GM12864 (cell line): Measurements from ENCODE around the gene APP.

Experiments
- DNase-seq: peaks from one replicate; pipeline ENCODE4 v3.0.0-alpha.2; 2011; ENCODE audit warnings: low read depth
- H3K4me3 ChIP-seq: 2 replicates; pipeline ENCODE4 v1.5.1; 2011; ENCODE audit warnings: mild to moderate bottlenecking, low read depth, low read length, control low read depth
- CTCF ChIP-seq: IDR thresholded peaks from 2 replicates; pipeline ENCODE4 v1.5.1; 2011; ENCODE audit warnings: low read depth, mild to moderate bottlenecking, moderate library complexity, low read length, control low read depth, inconsistent platforms; ENCODE audit errors: missing control alignments

Gene APP

GRCh38 chr21:25977068-25977611, 193.4 kb downstream of the APP start:
- no peak for TF ChIP-seq CTCF
- no peak for DNase-seq
- H3K4me3 ChIP-seq = no peak overlapping the region

GRCh38 chr21:25974964-25975363, 195.6 kb downstream of the APP start:
- no peak overlapping the region for H3K4me3 ChIP-seq
- DNase-seq = no peak
- TF ChIP-seq CTCF = no peak

GRCh38 chr21:25970254-25970930, 200.2 kb downstream of the APP start:
- no peak for DNase-seq
- H3K4me3 ChIP-seq = no peak overlapping the region
- TF ChIP-seq CTCF = no peak

- DNase-seq = no peak
- no peak overlapping the region for H3K4me3 ChIP-seq
- TF ChIP-seq CTCF = no peak
These were observed 202.6 kb downstream of the APP start for GRCh38 chr21:25967901-25968438.

- TF ChIP-seq CTCF = no peak
- peak; percentile 53 for DNase-seq
- no peak overlapping the region for H3K4me3 ChIP-seq
These were observed 203.2 kb downstream of the APP start for GRCh38 chr21:25967181-25967900.

- H3K4me3 ChIP-seq = no peak overlapping the region
- TF ChIP-seq CTCF = no peak
- no peak for DNase-seq
These were observed 204.4 kb downstream of the APP start for GRCh38 chr21:25965951-25966707.
